Upper lobe of left lung (tissue), 6 donors: ENCODE data around the gene LHX2. TPM values are rescaled to one million over a fixed set of nuclear protein-coding genes. Genes with fewer than 3 reads are reported as not detected.

Source experiments
- ATAC-seq, 2 donors: fragments of 200-7000 bp; cut with Tn5 transposase; one replicate each; pipeline ENCODE4 v1.9.1; 2022; ENCODE audit warnings: mild to moderate bottlenecking in 2 of 2, moderate library complexity in 2 of 2; ENCODE audit not compliant: low FRiP score in 2 of 2
- DNase-seq, 2 donors: peaks; one replicate each; pipeline ENCODE4 v3.0.0-alpha.2; 2019 to 2020
- H3K27ac ChIP-seq, 4 donors: fragments of 200-600 bp; sonication (generic); one replicate each; pipeline ENCODE4 v1.5.1; 2016 to 2019
- H3K27me3 ChIP-seq, 4 donors: fragments of 200-600 bp; sonication (generic); one replicate each; pipeline ENCODE4 v1.5.1; 2017 to 2019
- H3K36me3 ChIP-seq, 4 donors: fragments of 200-600 bp; sonication (generic); one replicate each; pipeline ENCODE4 v1.5.1; 2016 to 2019
- H3K4me1 ChIP-seq, 4 donors: fragments of 200-600 bp; sonication (generic); one replicate each; pipeline ENCODE4 v1.5.1; 2018 to 2019
- H3K4me3 ChIP-seq, 4 donors: fragments of 200-600 bp; sonication (generic); one replicate each; pipeline ENCODE4 v1.5.1; 2017 to 2019; ENCODE audit warnings: mild to moderate bottlenecking in 2 of 4, moderate library complexity in 1 of 4
- H3K9me3 ChIP-seq, 4 donors: fragments of 200-600 bp; sonication (generic); one replicate each; pipeline ENCODE4 v1.5.1; 2018 to 2019
- CTCF ChIP-seq, 6 experiments: fragments of 450-650 bp in 4 of 6; fragments of 200-600 bp in 2 of 6; sonication (generic) in 2 of 6; IDR thresholded peaks; one replicate each; pipeline ENCODE4 v1.5.1; 2016 to 2019; ENCODE audit warnings: antibody characterized with exemption in 6 of 6
- EP300 ChIP-seq, 4 donors: sonication (generic); formaldehyde crosslinking; IDR thresholded peaks; one replicate each; pipeline ENCODE4 v1.5.1; 2017; ENCODE audit warnings: antibody characterized with exemption in 4 of 4, control low read depth in 2 of 4
- POLR2A ChIP-seq, 4 donors: fragments of 450-650 bp; IDR thresholded peaks; one replicate each; pipeline ENCODE4 v1.5.1; 2016 to 2017; ENCODE audit warnings: antibody characterized with exemption in 4 of 4, mild to moderate bottlenecking in 2 of 4
- POLR2AphosphoS5 ChIP-seq, 2 donors: sonication (generic); formaldehyde crosslinking; IDR thresholded peaks; one replicate each; pipeline ENCODE4 v1.5.1; 2017; ENCODE audit warnings: antibody characterized with exemption in 2 of 2
- WGBS, 2 donors: methylation state at CpG; one replicate each; pipeline ENCODE4 v1.1.5; 2017 to 2018; 5-methylcytosine and 5-hydroxymethylcytosine counted together
- total RNA-seq, 6 donors: library from RNA; depleted of rRNA in 4 of 6; stranded (reverse); fragments of >200 nt in 4 of 6; gene quantifications; one replicate each; pipeline versions ENCODE4 v1.1.0 to v1.2.1, GENCODE V29; 2016 to 2021
- donor health status: DM: no; HTN: no; CAD: no; lungs with moderate emphysema.
- donor health status: DM: no; HTN: yes; CAD: no; lungs with severe emphysema.

LHX2 gene
- total RNA-seq, 6 donors from 2014 or later = not detected

- no peak for ATAC-seq
- H3K4me3 ChIP-seq = no peak overlapping the region
- H3K9me3 ChIP-seq = no peaks in the 10 kb centered on the region
- H3K36me3 ChIP-seq = no peaks in the 10 kb centered on the region
- DNase-seq = no peak
- WGBS, 2 donors = 83 to 93% methylated on average over 1 of the region's 1 CpG
- TF ChIP-seq EP300 (IDR thresholded peaks at IDR 0.05) (no peak), CTCF (IDR thresholded peaks at IDR 0.05) (no peak), POLR2A (IDR thresholded peaks at IDR 0.05) (no peak), POLR2AphosphoS5 (IDR thresholded peaks at IDR 0.05) (no peak)
- H3K27ac ChIP-seq = no peak overlapping the region
- no peaks in the 10 kb centered on the region for H3K27me3 ChIP-seq
- H3K4me1 ChIP-seq = peaks cover 0 to 4% (median under 1%) of the 10 kb centered on the region in 4 donors
Observed at GRCh38 chr9:124050955-124051354, 39.4 kb downstream of the LHX2 start.

GRCh38 chr9:124052401-124052800 lies 40.8 kb downstream of the LHX2 start:
- Histone ChIP-seq H3K4me1 (no peaks in the 10 kb centered on the region), H3K36me3 (no peaks in the 10 kb centered on the region), H3K27me3 (no peaks in the 10 kb centered on the region), H3K9me3 (no peaks in the 10 kb centered on the region), H3K27ac (no peak overlapping the region), H3K4me3 (no peak overlapping the region)
- WGBS, 2 donors = 89 to 93% methylated on average over 5 of the region's 5 CpGs
- no peak for DNase-seq
- no peak for ATAC-seq
- TF ChIP-seq POLR2AphosphoS5 (IDR thresholded peaks at IDR 0.05) (no peak), POLR2A (IDR thresholded peaks at IDR 0.05) (no peak), CTCF (IDR thresholded peaks at IDR 0.05) (no peak), EP300 (IDR thresholded peaks at IDR 0.05) (no peak)

GRCh38 chr9:124054582-124055227 lies 43.1 kb downstream of the LHX2 start:
- peak in 1 of 2 donors; percentile 83 for ATAC-seq

GRCh38 chr9:124060844-124061605 lies 49.5 kb downstream of the LHX2 start:
- H3K36me3 ChIP-seq = no peaks in the 10 kb centered on the region
- ATAC-seq (no peak), DNase-seq (peak in 1 of 2 donors; percentile 38)
- no peak overlapping the region for H3K4me3 ChIP-seq
- no peaks in the 10 kb centered on the region for H3K4me1 ChIP-seq
- no peak for TF ChIP-seq POLR2A (IDR thresholded peaks at IDR 0.05)
- TF ChIP-seq POLR2AphosphoS5 (IDR thresholded peaks at IDR 0.05) = no peak
- no peak for TF ChIP-seq CTCF (IDR thresholded peaks at IDR 0.05)
- no peak for TF ChIP-seq EP300 (IDR thresholded peaks at IDR 0.05)
- H3K9me3 ChIP-seq = no peaks in the 10 kb centered on the region
- H3K27me3 ChIP-seq = no peaks in the 10 kb centered on the region
- 66 to 79% methylated on average over 15 to 21 of the region's 21 CpGs for WGBS, 2 donors
- H3K27ac ChIP-seq = no peak overlapping the region

More at GRCh38 chr9:124054582-124055227, 43.1 kb downstream of the LHX2 start:
- no peak overlapping the region for H3K4me3 ChIP-seq
- TF ChIP-seq POLR2AphosphoS5 (IDR thresholded peaks at IDR 0.05) (no peak), POLR2A (IDR thresholded peaks at IDR 0.05) (no peak), EP300 (IDR thresholded peaks at IDR 0.05) (no peak)
- 46 to 47% methylated on average over 5 to 6 of the region's 7 CpGs for WGBS, 2 donors
- H3K27ac ChIP-seq = no peak overlapping the region
- H3K4me1 ChIP-seq = no peaks in the 10 kb centered on the region
- DNase-seq = no peak
- no peaks in the 10 kb centered on the region for H3K36me3 ChIP-seq
- no peaks in the 10 kb centered on the region for H3K9me3 ChIP-seq
- no peaks in the 10 kb centered on the region for H3K27me3 ChIP-seq

GRCh38 chr9:124062172-124062571 lies 50.6 kb downstream of the LHX2 start:
- no peak overlapping the region for H3K27ac ChIP-seq
- no peak for DNase-seq
- 80% methylated on average over 2 of the region's 2 CpGs; no CpG with 5 or more reads in 1 of the 2 donors for WGBS, 2 donors
- H3K36me3 ChIP-seq = no peaks in the 10 kb centered on the region
- H3K27me3 ChIP-seq = no peaks in the 10 kb centered on the region
- no peak overlapping the region for H3K4me3 ChIP-seq
- H3K9me3 ChIP-seq = no peaks in the 10 kb centered on the region
- no peaks in the 10 kb centered on the region for H3K4me1 ChIP-seq
- no peak for TF ChIP-seq CTCF (IDR thresholded peaks at IDR 0.05)
- no peak for ATAC-seq
